Vagina (tissue), 2 donors: ENCODE data around the gene BCOR.

Experiments used
- POLR2A ChIP-seq, 2 donors: fragments of 450-650 bp; IDR thresholded peaks; one replicate each; pipeline ENCODE4 v1.6.1; 2017; ENCODE audit warnings: antibody characterized with exemption in 2 of 2, mild to moderate bottlenecking in 2 of 2, moderate library complexity in 2 of 2
- POLR2AphosphoS5 ChIP-seq, 2 donors: sonication (generic); formaldehyde crosslinking; IDR thresholded peaks; one replicate each; pipeline ENCODE4 v1.9.0; 2017; ENCODE audit warnings: antibody characterized with exemption in 2 of 2, mild to moderate bottlenecking in 2 of 2, low read depth in 1 of 2; ENCODE audit not compliant: insufficient read depth in 1 of 2
- TF ChIP-seq, protein P1 (sequence below), 3 experiments: fragments of 450-650 bp in 2 of 3; fragments of 200-600 bp in 1 of 3; sonication (generic) in 1 of 3; IDR thresholded peaks; one replicate each; pipeline ENCODE4 v1.5.1; 2017 to 2019; ENCODE audit warnings: antibody characterized with exemption in 3 of 3, mild to moderate bottlenecking in 2 of 3, moderate library complexity in 2 of 3

DNA sequence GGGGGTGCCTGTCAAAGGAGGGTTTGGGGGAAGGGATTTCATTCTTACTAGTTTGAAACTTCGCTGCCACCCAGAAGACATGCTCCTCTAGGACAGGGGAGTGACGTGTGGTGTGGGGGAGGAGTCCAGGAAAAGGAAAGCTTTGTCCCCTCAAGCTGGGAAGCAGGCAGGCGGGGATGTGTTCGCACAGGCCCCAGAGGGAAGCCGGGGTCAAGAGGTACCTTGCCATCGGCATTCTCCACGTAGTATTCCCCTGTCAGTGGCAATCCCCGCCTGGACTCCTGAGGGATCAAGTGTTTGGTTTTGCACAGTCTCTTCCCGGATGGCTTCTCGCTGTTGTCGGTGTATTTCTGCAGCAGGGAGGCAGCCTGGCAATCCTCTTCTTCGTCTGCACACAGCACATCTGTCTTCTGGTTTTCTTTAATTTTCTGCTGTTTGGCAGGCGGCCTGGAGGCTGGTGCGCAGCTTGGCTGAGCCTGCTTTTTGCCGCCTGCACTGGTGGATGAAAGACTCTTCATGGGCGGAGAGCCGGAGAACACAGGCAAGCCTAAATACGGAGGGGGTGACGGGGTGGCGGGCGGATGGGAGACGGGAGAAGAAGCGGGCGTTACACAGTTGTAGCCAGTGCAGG, 35.1 kb downstream of the BCOR start:
- TF ChIP-seq, protein P1, sequence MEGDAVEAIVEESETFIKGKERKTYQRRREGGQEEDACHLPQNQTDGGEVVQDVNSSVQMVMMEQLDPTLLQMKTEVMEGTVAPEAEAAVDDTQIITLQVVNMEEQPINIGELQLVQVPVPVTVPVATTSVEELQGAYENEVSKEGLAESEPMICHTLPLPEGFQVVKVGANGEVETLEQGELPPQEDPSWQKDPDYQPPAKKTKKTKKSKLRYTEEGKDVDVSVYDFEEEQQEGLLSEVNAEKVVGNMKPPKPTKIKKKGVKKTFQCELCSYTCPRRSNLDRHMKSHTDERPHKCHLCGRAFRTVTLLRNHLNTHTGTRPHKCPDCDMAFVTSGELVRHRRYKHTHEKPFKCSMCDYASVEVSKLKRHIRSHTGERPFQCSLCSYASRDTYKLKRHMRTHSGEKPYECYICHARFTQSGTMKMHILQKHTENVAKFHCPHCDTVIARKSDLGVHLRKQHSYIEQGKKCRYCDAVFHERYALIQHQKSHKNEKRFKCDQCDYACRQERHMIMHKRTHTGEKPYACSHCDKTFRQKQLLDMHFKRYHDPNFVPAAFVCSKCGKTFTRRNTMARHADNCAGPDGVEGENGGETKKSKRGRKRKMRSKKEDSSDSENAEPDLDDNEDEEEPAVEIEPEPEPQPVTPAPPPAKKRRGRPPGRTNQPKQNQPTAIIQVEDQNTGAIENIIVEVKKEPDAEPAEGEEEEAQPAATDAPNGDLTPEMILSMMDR (IDR thresholded peaks at IDR 0.05) = no peak
- TF ChIP-seq POLR2A (IDR thresholded peaks at IDR 0.05) (no peak), POLR2AphosphoS5 (IDR thresholded peaks at IDR 0.05; ENCODE audit: insufficient read depth in 1 of 2, low read depth in 1 of 2) (no peak)
